ENCODE measurements around the gene NUMB.

DNA sequence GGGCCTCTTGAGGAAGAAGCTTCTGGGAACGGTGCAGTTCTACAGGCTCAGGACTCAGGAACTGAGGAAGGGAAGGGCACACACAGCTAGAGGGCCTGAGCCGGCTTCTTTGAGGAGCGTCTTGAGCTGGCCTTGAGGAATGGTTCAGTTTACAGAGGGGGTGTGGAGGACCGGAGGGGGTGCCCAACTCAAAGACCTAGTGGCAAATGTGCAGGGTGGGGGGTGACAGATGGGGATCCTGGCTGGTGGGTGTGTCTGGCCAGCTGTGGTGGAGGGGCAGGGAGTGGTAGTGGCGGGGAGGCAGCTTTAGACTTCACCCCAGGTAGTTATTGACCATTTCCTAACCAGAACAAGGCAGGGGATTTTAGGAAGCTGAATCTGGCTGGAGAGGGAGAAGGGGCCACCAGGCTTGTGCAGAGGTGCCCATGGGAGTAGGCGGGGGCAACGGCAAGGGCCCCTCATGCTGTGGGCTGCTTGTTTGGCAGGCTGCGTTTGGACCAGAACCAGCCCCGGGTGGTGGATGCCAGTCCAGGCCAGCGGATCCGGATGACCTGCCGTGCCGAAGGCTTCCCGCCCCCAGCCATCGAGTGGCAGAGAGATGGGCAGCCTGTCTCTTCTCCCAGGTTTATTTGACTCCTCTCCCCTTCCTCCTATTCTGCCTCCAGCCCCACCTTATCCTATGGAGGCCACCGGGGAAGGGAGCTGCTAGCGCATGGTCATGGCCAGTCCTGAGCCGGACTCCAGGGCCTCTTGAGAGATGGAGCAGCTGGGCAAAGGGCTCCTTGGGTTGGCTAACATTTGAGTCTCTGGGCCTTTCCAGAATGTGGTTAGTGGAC lies 193.2 kb downstream of the NUMB start:
- TF ChIP-seq, protein P1, sequence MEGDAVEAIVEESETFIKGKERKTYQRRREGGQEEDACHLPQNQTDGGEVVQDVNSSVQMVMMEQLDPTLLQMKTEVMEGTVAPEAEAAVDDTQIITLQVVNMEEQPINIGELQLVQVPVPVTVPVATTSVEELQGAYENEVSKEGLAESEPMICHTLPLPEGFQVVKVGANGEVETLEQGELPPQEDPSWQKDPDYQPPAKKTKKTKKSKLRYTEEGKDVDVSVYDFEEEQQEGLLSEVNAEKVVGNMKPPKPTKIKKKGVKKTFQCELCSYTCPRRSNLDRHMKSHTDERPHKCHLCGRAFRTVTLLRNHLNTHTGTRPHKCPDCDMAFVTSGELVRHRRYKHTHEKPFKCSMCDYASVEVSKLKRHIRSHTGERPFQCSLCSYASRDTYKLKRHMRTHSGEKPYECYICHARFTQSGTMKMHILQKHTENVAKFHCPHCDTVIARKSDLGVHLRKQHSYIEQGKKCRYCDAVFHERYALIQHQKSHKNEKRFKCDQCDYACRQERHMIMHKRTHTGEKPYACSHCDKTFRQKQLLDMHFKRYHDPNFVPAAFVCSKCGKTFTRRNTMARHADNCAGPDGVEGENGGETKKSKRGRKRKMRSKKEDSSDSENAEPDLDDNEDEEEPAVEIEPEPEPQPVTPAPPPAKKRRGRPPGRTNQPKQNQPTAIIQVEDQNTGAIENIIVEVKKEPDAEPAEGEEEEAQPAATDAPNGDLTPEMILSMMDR (IDR thresholded peaks at IDR 0.05): no peak
- TF ChIP-seq POLR2A (IDR thresholded peaks at IDR 0.05; ENCODE audit: low read depth) (no peak), POLR2AphosphoS5 (IDR thresholded peaks at IDR 0.05) (no peak)

All from esophagus muscularis mucosa (tissue), 3 donors.